Cardiac muscle cell (in vitro differentiated cells and primary cell): ENCODE data around the gene PHLDA3. TPM values are rescaled to one million over a fixed set of nuclear protein-coding genes. Genes with fewer than 3 reads are reported as not detected.

ENCODE experiments used
- DNase-seq, 2 donors: peaks; one replicate each; pipeline versions ENCODE4 v3.0.0 to v3.0.0-alpha.2; 2010 to 2017; ENCODE audit warnings: low read depth in 1 of 2, low spot score in 1 of 2
- H3K27ac ChIP-seq: fragments of 200-600 bp; sonication (generic); 2 replicates; pipeline ENCODE4 v1.5.1; 2016
- H3K27me3 ChIP-seq: fragments of 200-600 bp; sonication (generic); 2 replicates; pipeline ENCODE4 v1.6.0; 2016; ENCODE audit warnings: control low read depth
- H3K36me3 ChIP-seq: fragments of 200-600 bp; sonication (generic); 2 replicates; pipeline ENCODE4 v1.5.1; 2016; ENCODE audit warnings: control low read depth
- H3K4me1 ChIP-seq: fragments of 200-600 bp; sonication (generic); 2 replicates; pipeline ENCODE4 v1.8.1; 2017; ENCODE audit warnings: low read depth, mild to moderate bottlenecking, mixed run types
- H3K4me3 ChIP-seq: fragments of 200-600 bp; sonication (generic); 2 replicates; pipeline ENCODE4 v1.5.1; 2016; ENCODE audit warnings: mild to moderate bottlenecking
- H3K9me3 ChIP-seq: fragments of 200-600 bp; sonication (generic); 2 replicates; pipeline ENCODE4 v1.5.1; 2017; ENCODE audit warnings: low read depth, mild to moderate bottlenecking, control low read depth
- polyA plus RNA-seq: library from polyadenylated mRNA; unstranded; fragments of >200 nt; fragmentation: Nextera tagmentation; extraction: Ambion mirVana; gene quantifications from 2 replicates; pipeline ENCODE4 v1.2.1, GENCODE V29; 2016
- total RNA-seq: library from RNA; depleted of rRNA; stranded (reverse); fragments of >200 nt; gene quantifications from 2 replicates; pipeline ENCODE4 v1.2.3, GENCODE V29; 2016
- TF ChIP-seq, protein P1 (sequence below): IDR thresholded peaks from 2 replicates; pipeline ENCODE4 v1.5.1; 2012; ENCODE audit warnings: low read depth, mild to moderate bottlenecking, low read length

The PHLDA3 gene
- total and polyA plus RNA-seq, 2 experiments from 2014 or later, result 54.4 to 69.1 TPM

DNA sequence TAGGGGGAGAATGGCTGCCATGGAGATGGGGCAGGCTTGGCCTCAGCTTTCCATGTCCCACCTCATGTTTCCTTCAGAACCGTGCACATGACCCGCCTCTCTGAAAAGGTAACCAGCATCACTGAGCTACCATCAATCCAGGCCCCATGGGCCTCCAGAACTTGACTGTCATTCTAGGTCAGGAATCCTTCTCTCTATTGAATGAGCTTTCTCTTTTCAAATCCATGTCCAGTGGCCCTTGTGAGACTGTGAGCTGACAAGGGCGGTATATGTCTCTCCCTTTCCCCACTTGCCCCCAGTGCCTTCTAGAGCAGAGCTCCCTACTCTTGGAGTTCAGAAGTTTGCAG, 33.5 kb upstream of the PHLDA3 start:
- no peaks in the 10 kb centered on the region for H3K36me3 ChIP-seq
- no peak overlapping the region for H3K4me3 ChIP-seq
- TF ChIP-seq, protein P1, sequence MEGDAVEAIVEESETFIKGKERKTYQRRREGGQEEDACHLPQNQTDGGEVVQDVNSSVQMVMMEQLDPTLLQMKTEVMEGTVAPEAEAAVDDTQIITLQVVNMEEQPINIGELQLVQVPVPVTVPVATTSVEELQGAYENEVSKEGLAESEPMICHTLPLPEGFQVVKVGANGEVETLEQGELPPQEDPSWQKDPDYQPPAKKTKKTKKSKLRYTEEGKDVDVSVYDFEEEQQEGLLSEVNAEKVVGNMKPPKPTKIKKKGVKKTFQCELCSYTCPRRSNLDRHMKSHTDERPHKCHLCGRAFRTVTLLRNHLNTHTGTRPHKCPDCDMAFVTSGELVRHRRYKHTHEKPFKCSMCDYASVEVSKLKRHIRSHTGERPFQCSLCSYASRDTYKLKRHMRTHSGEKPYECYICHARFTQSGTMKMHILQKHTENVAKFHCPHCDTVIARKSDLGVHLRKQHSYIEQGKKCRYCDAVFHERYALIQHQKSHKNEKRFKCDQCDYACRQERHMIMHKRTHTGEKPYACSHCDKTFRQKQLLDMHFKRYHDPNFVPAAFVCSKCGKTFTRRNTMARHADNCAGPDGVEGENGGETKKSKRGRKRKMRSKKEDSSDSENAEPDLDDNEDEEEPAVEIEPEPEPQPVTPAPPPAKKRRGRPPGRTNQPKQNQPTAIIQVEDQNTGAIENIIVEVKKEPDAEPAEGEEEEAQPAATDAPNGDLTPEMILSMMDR, result no peak
- no peaks in the 10 kb centered on the region for H3K9me3 ChIP-seq
- peak overlapping the region; percentile 99 for H3K27ac ChIP-seq
- H3K4me1 ChIP-seq, result peaks cover 60% of the 10 kb centered on the region
- DNase-seq, result no peak
- H3K27me3 ChIP-seq, result no peaks in the 10 kb centered on the region

DNA sequence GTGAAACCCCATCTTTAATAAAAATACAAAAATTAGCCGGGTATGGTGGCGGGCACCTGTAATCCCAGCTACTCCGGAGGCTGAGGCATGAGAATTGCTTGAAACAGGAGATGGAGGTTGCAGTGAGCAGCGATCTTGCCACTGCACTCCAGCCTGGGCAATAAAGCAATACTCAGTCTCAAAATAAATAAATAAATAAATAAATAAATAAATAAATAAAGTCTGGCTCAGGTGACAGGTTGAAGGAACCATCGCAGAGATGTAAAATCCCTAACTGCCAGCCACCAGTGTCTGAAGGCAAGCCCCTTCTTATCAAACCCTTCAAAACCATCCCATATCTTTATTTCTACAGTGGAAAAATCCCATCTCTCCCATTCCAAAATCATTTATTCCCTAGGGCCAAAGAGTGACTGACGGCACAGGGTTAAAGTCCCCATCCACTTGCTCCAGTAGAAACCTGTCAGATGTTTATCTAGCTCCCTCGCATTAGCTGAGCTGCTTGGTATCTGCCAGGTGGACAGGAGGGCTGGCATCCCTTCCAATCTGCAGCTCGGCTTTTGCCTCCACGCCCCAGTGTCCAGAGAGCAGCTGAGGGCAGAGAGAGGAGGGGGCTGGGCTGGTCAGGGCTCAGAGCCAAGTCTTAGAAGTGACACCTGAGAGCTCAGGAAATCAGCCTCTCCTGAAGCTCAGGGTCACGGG, 33.0 kb upstream of the PHLDA3 start:
- Histone ChIP-seq H3K9me3 (no peaks in the 10 kb centered on the region), H3K4me1 (peaks cover 61% of the 10 kb centered on the region), H3K4me3 (no peak overlapping the region), H3K27ac (peak overlapping the region; percentile 99), H3K27me3 (no peaks in the 10 kb centered on the region), H3K36me3 (no peaks in the 10 kb centered on the region)
- TF ChIP-seq, protein P1, result no peak
- peak in 1 of 2 donors; percentile 73 for DNase-seq

DNA sequence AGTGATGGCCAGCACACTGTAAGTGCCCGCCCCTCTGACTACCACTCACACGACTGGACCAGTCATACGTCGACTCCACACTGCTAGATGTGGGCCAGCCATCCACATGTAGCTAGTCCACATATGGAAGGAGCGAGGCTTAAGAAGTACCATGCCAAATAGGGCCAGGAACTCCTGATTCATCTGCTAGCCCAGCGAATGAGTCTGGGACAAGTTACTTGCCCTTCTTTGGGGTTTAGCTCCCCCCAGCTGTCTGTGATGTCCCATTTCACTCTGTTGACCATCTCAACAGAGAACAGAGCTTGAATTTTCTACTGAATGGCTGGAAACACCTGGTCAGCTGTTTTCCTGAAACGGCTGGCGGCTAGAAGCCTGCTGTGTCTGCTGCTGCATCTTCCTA, 32.2 kb upstream of the PHLDA3 start:
- TF ChIP-seq, protein P1, result no peak
- Histone ChIP-seq H3K9me3 (no peaks in the 10 kb centered on the region), H3K27ac (peak overlapping the region; percentile 99), H3K36me3 (no peaks in the 10 kb centered on the region), H3K4me1 (peaks cover 63% of the 10 kb centered on the region), H3K27me3 (no peaks in the 10 kb centered on the region), H3K4me3 (no peak overlapping the region)
- peak in 1 of 2 donors; percentile 57 for DNase-seq

DNA sequence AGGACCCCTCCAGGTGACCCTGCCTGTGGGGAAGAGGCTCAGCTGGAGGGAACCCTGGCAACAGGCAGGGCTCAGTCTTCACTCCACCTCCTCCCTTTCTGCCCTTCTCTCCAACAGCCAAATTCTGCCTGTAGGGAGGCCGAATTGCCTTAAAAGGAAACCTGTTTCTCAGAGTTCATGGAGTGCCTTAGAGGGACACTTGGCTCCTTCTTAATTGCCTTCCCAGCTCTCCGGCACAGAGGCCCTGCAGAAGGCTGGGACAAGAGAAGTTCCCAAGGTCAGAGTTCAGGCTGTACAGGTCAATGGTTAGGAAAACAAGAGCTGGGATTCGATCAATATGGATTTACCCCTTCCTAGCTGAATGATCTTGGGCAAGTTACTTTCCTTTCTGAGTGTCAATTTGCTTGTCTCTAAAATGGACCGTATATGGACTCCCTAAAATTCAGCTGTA, 31.7 kb upstream of the PHLDA3 start:
- DNase-seq, result peak; percentile 62 to 65

DNA sequence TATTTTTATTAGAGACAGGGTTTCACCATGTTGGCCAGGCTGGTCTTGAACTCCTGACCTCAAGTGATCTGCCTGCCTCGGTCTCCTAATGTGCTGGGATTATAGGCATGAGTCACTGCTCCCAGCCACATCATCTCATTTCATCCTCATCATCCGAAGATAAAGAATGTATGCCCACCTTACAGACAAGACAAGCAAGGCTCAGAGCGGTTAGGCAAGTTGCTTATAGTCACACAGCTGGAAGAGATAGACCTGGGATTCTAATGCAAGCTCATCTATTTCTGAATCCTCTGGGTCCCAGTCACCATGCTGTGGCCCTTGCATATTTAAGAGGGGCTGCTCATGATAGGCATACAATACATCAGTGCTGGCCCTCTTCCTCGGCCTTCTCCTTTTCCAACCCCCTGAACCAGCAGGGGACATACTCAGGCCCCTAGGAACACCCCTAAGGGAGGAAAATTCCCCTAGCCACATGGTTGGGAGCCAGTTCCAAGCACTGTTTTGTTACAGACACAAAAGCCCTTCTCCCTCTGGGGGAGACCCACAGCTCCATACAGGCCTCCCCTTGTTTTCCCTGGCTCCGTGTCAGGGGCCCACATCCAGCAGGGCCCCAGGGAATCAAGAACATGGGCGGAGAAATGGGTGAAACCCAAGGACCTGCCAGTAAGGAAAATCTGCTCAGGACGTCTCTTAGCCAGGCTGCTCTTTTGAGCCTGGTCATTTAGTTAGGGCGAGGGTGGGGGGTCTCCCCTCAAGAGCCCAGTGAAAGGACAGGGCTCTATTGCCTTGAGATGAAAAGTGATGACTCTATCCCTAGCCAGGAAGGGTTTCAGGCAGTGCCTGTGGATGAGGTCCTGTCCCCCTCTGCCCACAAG, 31.0 kb upstream of the PHLDA3 start:
- no peaks in the 10 kb centered on the region for H3K9me3 ChIP-seq
- H3K36me3 ChIP-seq, result no peaks in the 10 kb centered on the region
- H3K4me1 ChIP-seq, result peaks cover 70% of the 10 kb centered on the region
- peak overlapping the region; percentile 99 for H3K27ac ChIP-seq
- no peaks in the 10 kb centered on the region for H3K27me3 ChIP-seq
- H3K4me3 ChIP-seq, result no peak overlapping the region
- TF ChIP-seq, protein P1, result no peak
- peak in 1 of 2 donors; percentile 72 for DNase-seq

More for the DNA sequence above, 31.7 kb upstream of the PHLDA3 start:
- Histone ChIP-seq H3K4me1 (peaks cover 66% of the 10 kb centered on the region), H3K9me3 (no peaks in the 10 kb centered on the region), H3K27ac (peak overlapping the region; percentile 99), H3K4me3 (no peak overlapping the region), H3K36me3 (no peaks in the 10 kb centered on the region), H3K27me3 (no peaks in the 10 kb centered on the region)
- TF ChIP-seq, protein P1, result no peak
